ENCODE results near the gene EGFL7. TPM values are rescaled to one million over a fixed set of nuclear protein-coding genes. Genes with fewer than 3 reads are reported as not detected.
A peak's percentile ranks its signal among the peaks of the same experiment; 100 is the strongest.

The EGFL7 gene
- total and polyA plus RNA-seq, 2 of the 13 experiments (the other 11 are each of a cell fraction or from before 2014, with no cell fraction given) = 0.20 to 5.1 TPM

- TF ChIP-seq EP300 (IDR thresholded peaks at IDR 0.05; ENCODE audit: low read depth in 2 of 2, low read length in 2 of 2) (no peak), EP300 (CRISPR knock-in tag; IDR thresholded peaks at IDR 0.05; ENCODE audit: borderline replicate concordance) (no peak), NR3C1 (CRISPR knock-in tag; IDR thresholded peaks at IDR 0.05) (no peak), GTF2F1 (IDR thresholded peaks at IDR 0.05; ENCODE audit: low read length) (no peak), AHR (CRISPR knock-in tag; IDR thresholded peaks at IDR 0.05) (no peak), ZNF792 (CRISPR knock-in tag; IDR thresholded peaks at IDR 0.05) (no peak), ZNF512 (CRISPR knock-in tag; IDR thresholded peaks at IDR 0.05) (no peak), MIER2 (CRISPR knock-in tag; IDR thresholded peaks at IDR 0.05) (no peak), NFRKB (IDR thresholded peaks at IDR 0.05) (no peak), ZNF891 (CRISPR knock-in tag; IDR thresholded peaks at IDR 0.05) (no peak), ZNF609 (CRISPR knock-in tag; IDR thresholded peaks at IDR 0.05; ENCODE audit: borderline replicate concordance) (no peak), POLR2A (IDR thresholded peaks at IDR 0.05; ENCODE audit: insufficient read depth in 1 of 2, low read depth in 2 of 2, low read length in 2 of 2) (peak in 1 of 2 experiments; percentile 71; a peak in 2 of 4 replicates), ZNF407 (CRISPR knock-in tag; IDR thresholded peaks at IDR 0.05; ENCODE audit: not compliant biosample characterization) (no peak), ZBTB7A (CRISPR knock-in tag; IDR thresholded peaks at IDR 0.05) (0 out of 2 replicates have a peak, but pooled peaks have one; percentile 53)
Observed at GRCh38 chr9:136645903-136646754, 16.6 kb upstream of the EGFL7 start (continued).

All from HepG2 (cell line).